DMS 273 treated with DMSO at 0.1 percent for 48 hours (cell line): ENCODE results near the gene TOR1A.

Source experiments
- DNase-seq: peaks from one replicate; lab custom pipeline; 2025; lab: John Stamatoyannopoulos, UW

The TOR1A gene

GRCh38 chr9:129851821-129852220, 27.9 kb upstream of the TOR1A start:
- DNase-seq = no peak

- DNase-seq = no peak
Observed at GRCh38 chr9:129850821-129851550, 27.1 kb upstream of the TOR1A start.

- DNase-seq = no peak
Observed at GRCh38 chr9:129849901-129850300, 26.0 kb upstream of the TOR1A start.

- DNase-seq = no peak
Observed at GRCh38 chr9:129848712-129849441, 24.9 kb upstream of the TOR1A start.

GRCh38 chr9:129845373-129845772, 21.4 kb upstream of the TOR1A start:
- DNase-seq = no peak

- no peak for DNase-seq
Observed at GRCh38 chr9:129841071-129841470, 17.1 kb upstream of the TOR1A start.

GRCh38 chr9:129840034-129840433, 16.1 kb upstream of the TOR1A start:
- DNase-seq = no peak

GRCh38 chr9:129839324-129840023, 15.5 kb upstream of the TOR1A start:
- no peak for DNase-seq

- DNase-seq = no peak
Observed at GRCh38 chr9:129838707-129839259, 14.8 kb upstream of the TOR1A start.

- DNase-seq = no peak
Observed at GRCh38 chr9:129836311-129837007, 12.5 kb upstream of the TOR1A start.

- DNase-seq = no peak
Observed at GRCh38 chr9:129835860-129836223, 11.9 kb upstream of the TOR1A start.

- peak; percentile 83 for DNase-seq
Observed at GRCh38 chr9:129835128-129835859, 11.4 kb upstream of the TOR1A start, which contains the start of the genes C9orf78 and USP20. TSS of gene C9orf78 (minus strand) at chr9:129835275. CDS start at chr9:129835221, 54 bp downstream. TSS of gene USP20 (plus strand) at chr9:129835458. CDS start at chr9:129852556, 17,098 bp downstream.

GRCh38 chr9:129834489-129835127, 10.7 kb upstream of the TOR1A start:
- no peak for DNase-seq

- DNase-seq = no peak
Observed at GRCh38 chr9:129832982-129833381, 9.0 kb upstream of the TOR1A start.

- no peak for DNase-seq
Observed at GRCh38 chr9:129828969-129829368, 5.0 kb upstream of the TOR1A start.

GRCh38 chr9:129828051-129828450, 4.1 kb upstream of the TOR1A start:
- DNase-seq = no peak

- DNase-seq = no peak
Observed at GRCh38 chr9:129826759-129827158, 2.8 kb upstream of the TOR1A start.

- no peak for DNase-seq
Observed at GRCh38 chr9:129826344-129826743, 2.4 kb upstream of the TOR1A start.

- no peak for DNase-seq
Observed at GRCh38 chr9:129823542-129823934, 398 bp downstream of the TOR1A start.

GRCh38 chr9:129822898-129823541, 916 bp downstream of the TOR1A start:
- no peak for DNase-seq
